ENCODE data around the gene CYB5B.

The CYB5B gene

GRCh38 chr16:69424053-69424934, at the start of gene CYB5B:
CYB5B (plus strand) TSS chr16:69424619; CDS start chr16:69424684, 65 bp downstream.
- DNase-seq: peak; percentile 96 to 98

GRCh38 chr16:69376393-69377059, 47.9 kb upstream of the CYB5B start:
- no peak for DNase-seq

GRCh38 chr16:69378036-69378435, 46.4 kb upstream of the CYB5B start:
- DNase-seq: no peak

GRCh38 chr16:69378760-69379159, 45.7 kb upstream of the CYB5B start:
- no peak for DNase-seq

GRCh38 chr16:69381231-69381630, 43.2 kb upstream of the CYB5B start:
- DNase-seq: no peak

GRCh38 chr16:69382421-69382820, 42.0 kb upstream of the CYB5B start:
- DNase-seq: no peak

GRCh38 chr16:69384974-69385373, 39.4 kb upstream of the CYB5B start:
- DNase-seq: no peak

- no peak for DNase-seq
Observed at GRCh38 chr16:69386596-69386995, 37.8 kb upstream of the CYB5B start.

- no peak for DNase-seq
Observed at GRCh38 chr16:69393898-69394849, 30.2 kb upstream of the CYB5B start.

GRCh38 chr16:69395859-69396186, 28.6 kb upstream of the CYB5B start:
- DNase-seq: no peak

- DNase-seq: peak; percentile 77 to 79
Observed at GRCh38 chr16:69396187-69397061, 28.0 kb upstream of the CYB5B start.

- DNase-seq: no peak
Observed at GRCh38 chr16:69397821-69398521, 26.4 kb upstream of the CYB5B start.

- DNase-seq: no peak
Observed at GRCh38 chr16:69399361-69399760, 25.1 kb upstream of the CYB5B start.

GRCh38 chr16:69402439-69402838, 22.0 kb upstream of the CYB5B start:
- no peak for DNase-seq

- DNase-seq: no peak
Observed at GRCh38 chr16:69404275-69404805, 20.1 kb upstream of the CYB5B start.

GRCh38 chr16:69405326-69405725, 19.1 kb upstream of the CYB5B start:
- no peak for DNase-seq

- DNase-seq: no peak
Observed at GRCh38 chr16:69405757-69406156, 18.7 kb upstream of the CYB5B start.

- no peak for DNase-seq
Observed at GRCh38 chr16:69406780-69407331, 17.6 kb upstream of the CYB5B start.

- no peak for DNase-seq
Observed at GRCh38 chr16:69407702-69408323, 16.6 kb upstream of the CYB5B start.

GRCh38 chr16:69408475-69408874, 15.9 kb upstream of the CYB5B start:
- DNase-seq: no peak

Measured in NCI-H2081 (cell line).